SK-N-SH treated with all-trans-retinoic acid at 6 μM for 48 hours (cell line): ENCODE results near the gene KLF15.

Source experiments
- GLIS3 ChIP-seq: fragments of 250-450 bp; sonication (Bioruptor Pico); IDR thresholded peaks from 2 replicates; pipeline ENCODE4 v1.5.0; 2020; ENCODE audit warnings: mild to moderate bottlenecking, moderate library complexity
- OSR1 ChIP-seq: fragments of 250-450 bp; sonication (Bioruptor Pico); IDR thresholded peaks from 2 replicates; pipeline ENCODE4 v1.8.0; 2022; ENCODE audit warnings: moderate library complexity, mild to moderate bottlenecking, inconsistent platforms
- TF ChIP-seq, protein P1 (sequence below): fragments of 250-450 bp; sonication (Bioruptor Pico); IDR thresholded peaks from 2 replicates; pipeline ENCODE4 v1.8.0; 2020; ENCODE audit warnings: mild to moderate bottlenecking, moderate library complexity, borderline replicate concordance

GRCh38 chr3:126303272-126303671, 53.9 kb downstream of the KLF15 start:
- no peak for TF ChIP-seq GLIS3 (CRISPR knock-in tag)
- TF ChIP-seq OSR1 = no peak
- TF ChIP-seq, protein P1, sequence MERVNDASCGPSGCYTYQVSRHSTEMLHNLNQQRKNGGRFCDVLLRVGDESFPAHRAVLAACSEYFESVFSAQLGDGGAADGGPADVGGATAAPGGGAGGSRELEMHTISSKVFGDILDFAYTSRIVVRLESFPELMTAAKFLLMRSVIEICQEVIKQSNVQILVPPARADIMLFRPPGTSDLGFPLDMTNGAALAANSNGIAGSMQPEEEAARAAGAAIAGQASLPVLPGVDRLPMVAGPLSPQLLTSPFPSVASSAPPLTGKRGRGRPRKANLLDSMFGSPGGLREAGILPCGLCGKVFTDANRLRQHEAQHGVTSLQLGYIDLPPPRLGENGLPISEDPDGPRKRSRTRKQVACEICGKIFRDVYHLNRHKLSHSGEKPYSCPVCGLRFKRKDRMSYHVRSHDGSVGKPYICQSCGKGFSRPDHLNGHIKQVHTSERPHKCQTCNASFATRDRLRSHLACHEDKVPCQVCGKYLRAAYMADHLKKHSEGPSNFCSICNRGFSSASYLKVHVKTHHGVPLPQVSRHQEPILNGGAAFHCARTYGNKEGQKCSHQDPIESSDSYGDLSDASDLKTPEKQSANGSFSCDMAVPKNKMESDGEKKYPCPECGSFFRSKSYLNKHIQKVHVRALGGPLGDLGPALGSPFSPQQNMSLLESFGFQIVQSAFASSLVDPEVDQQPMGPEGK (CRISPR knock-in tag) = no peak
